Right hindlimb (tissue), 1 donor: Measurements from ENCODE around the gene IFI44L.

Experiments used
- DNase-seq: peaks from one replicate; pipeline ENCODE4 v3.0.0-alpha.2; 2018

The IFI44L gene

DNA sequence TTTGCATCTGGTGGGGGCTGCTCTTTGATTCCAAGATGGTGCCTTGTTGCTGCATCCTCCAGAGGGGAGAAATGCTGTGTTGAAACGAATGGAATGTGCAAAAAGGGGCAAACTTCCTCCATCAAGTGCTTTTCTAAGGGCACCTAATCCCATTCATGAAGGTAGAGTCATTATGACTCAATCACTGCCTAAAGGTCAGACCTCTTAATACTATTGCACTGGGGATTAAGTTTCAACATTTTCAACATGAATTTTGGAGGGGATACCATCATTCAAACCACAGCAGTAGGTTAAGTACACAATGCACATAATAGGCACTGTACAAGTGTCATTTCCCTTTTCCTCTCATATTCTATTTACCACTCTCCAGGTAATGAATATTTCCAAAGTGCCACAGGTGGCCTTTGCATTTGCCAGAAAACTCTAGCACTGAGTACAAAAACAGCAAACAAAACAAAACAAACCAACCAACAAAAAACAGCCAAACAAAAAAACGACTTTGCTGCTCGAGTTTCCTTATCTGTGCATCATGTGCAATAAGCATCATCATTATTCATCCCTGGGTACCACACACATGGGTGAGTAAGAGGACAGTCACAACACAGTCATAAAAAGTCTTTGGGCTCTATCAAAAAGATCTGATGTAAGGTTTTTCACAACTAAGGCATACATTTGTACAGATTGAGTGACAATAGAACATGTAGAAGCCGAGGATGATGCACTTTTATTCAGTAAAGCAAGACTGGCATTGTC lies 71.9 kb downstream of the IFI44L start:
- DNase-seq = no peak
